NCI-H2196 (cell line): Measurements from ENCODE around the gene FGFR1OP2.

Source experiments
- DNase-seq: peaks from one replicate; lab custom pipeline; 2025; ENCODE audit not compliant: unreplicated experiment; lab: John Stamatoyannopoulos, UW

The FGFR1OP2 gene

GRCh38 chr12:27000961-27001360 is 62.7 kb downstream of the FGFR1OP2 start:
- DNase-seq: no peak

GRCh38 chr12:27001663-27002062 is 63.4 kb downstream of the FGFR1OP2 start:
- DNase-seq: no peak

GRCh38 chr12:27002141-27002540 is 63.9 kb downstream of the FGFR1OP2 start:
- no peak for DNase-seq

GRCh38 chr12:27003421-27004381 is 65.4 kb downstream of the FGFR1OP2 start:
- DNase-seq: no peak

- no peak for DNase-seq
Observed at GRCh38 chr12:27005495-27005894, 67.2 kb downstream of the FGFR1OP2 start.

GRCh38 chr12:27006797-27007467 is 68.7 kb downstream of the FGFR1OP2 start:
- no peak for DNase-seq

GRCh38 chr12:27008081-27008480 is 69.8 kb downstream of the FGFR1OP2 start:
- no peak for DNase-seq

- no peak for DNase-seq
Observed at GRCh38 chr12:27009881-27010301, 71.6 kb downstream of the FGFR1OP2 start.

- peak; percentile 80 for DNase-seq
Observed at GRCh38 chr12:27012239-27012981, 74.1 kb downstream of the FGFR1OP2 start.

- DNase-seq: peak; percentile 58
Observed at GRCh38 chr12:27012982-27013255, 74.6 kb downstream of the FGFR1OP2 start.

GRCh38 chr12:27013611-27014084 is 75.4 kb downstream of the FGFR1OP2 start:
- peak; percentile 84 for DNase-seq

GRCh38 chr12:27014085-27014858 is 76.0 kb downstream of the FGFR1OP2 start, which contains the start of gene TM7SF3:
TSS of gene TM7SF3 (minus strand) at chr12:27014384. CDS start at chr12:27014168, 216 bp downstream.
- DNase-seq: peak; percentile 100

- DNase-seq: no peak
Observed at GRCh38 chr12:27014859-27015729, 76.8 kb downstream of the FGFR1OP2 start.

- peak; percentile 69 for DNase-seq
Observed at GRCh38 chr12:27015730-27016076, 77.4 kb downstream of the FGFR1OP2 start.
